CD4-positive, alpha-beta T cell treated with Interleukin-12 subunit alpha and Interleukin-12 subunit beta, for 1 hour (primary cell): ENCODE results near the gene NQO2.
A peak's percentile ranks its signal among the peaks of the same experiment; 100 is the strongest.

Experiments used
- DNase-seq: peaks from one replicate; pipeline ENCODE4 v3.0.0-alpha.2; 2020

Gene NQO2

GRCh38 chr6:2999618-3000557, at the start of gene NQO2:
NQO2 (plus strand) TSS chr6:2999894; CDS start chr6:3006553, 6,659 bp downstream.
- peak; percentile 92 for DNase-seq

GRCh38 chr6:2950713-2951112, 49.0 kb upstream of the NQO2 start:
- DNase-seq: no peak

- DNase-seq: no peak
These were observed 48.0 kb upstream of the NQO2 start for GRCh38 chr6:2951728-2952127.

- DNase-seq: peak; percentile 76
These were observed 47.1 kb upstream of the NQO2 start for GRCh38 chr6:2952557-2953095.

GRCh38 chr6:2953098-2953497, 46.6 kb upstream of the NQO2 start:
- no peak for DNase-seq

GRCh38 chr6:2956930-2957685, 42.6 kb upstream of the NQO2 start:
- no peak for DNase-seq

GRCh38 chr6:2957696-2958330, 41.9 kb upstream of the NQO2 start:
- no peak for DNase-seq

- DNase-seq: no peak
These were observed 41.4 kb upstream of the NQO2 start for GRCh38 chr6:2958331-2958711.

- DNase-seq: no peak
These were observed 40.9 kb upstream of the NQO2 start for GRCh38 chr6:2958776-2959175.

- no peak for DNase-seq
These were observed 39.6 kb upstream of the NQO2 start for GRCh38 chr6:2959909-2960719.

- no peak for DNase-seq
These were observed 38.8 kb upstream of the NQO2 start for GRCh38 chr6:2960935-2961334.

- DNase-seq: no peak
These were observed 38.2 kb upstream of the NQO2 start for GRCh38 chr6:2961506-2961905.

GRCh38 chr6:2962004-2962403, 37.7 kb upstream of the NQO2 start:
- DNase-seq: no peak

- DNase-seq: no peak
These were observed 37.1 kb upstream of the NQO2 start for GRCh38 chr6:2962636-2963035.

GRCh38 chr6:2963756-2964155, 35.9 kb upstream of the NQO2 start:
- no peak for DNase-seq

- DNase-seq: no peak
These were observed 34.7 kb upstream of the NQO2 start for GRCh38 chr6:2964793-2965505.

- DNase-seq: no peak
These were observed 33.3 kb upstream of the NQO2 start for GRCh38 chr6:2966347-2966746.

GRCh38 chr6:2967936-2968335, 31.8 kb upstream of the NQO2 start:
- DNase-seq: no peak

- DNase-seq: no peak
These were observed 31.0 kb upstream of the NQO2 start for GRCh38 chr6:2968600-2969135.

- no peak for DNase-seq
These were observed 30.1 kb upstream of the NQO2 start for GRCh38 chr6:2969549-2969948.

GRCh38 chr6:2970034-2970685, 29.5 kb upstream of the NQO2 start:
- no peak for DNase-seq
